Adrenal gland (tissue), 12 donors: ENCODE measurements around the gene RIC8B. TPM values are rescaled to one million over a fixed set of nuclear protein-coding genes. Genes with fewer than 3 reads are reported as not detected.

ENCODE experiments used
- DNase-seq, 7 donors: peaks; one replicate each; pipeline ENCODE4 v3.0.0-alpha.2; 2019 to 2020
- H3K27ac ChIP-seq, 5 donors: fragments of 200-600 bp; sonication (generic) in 4 of 5; 1 replicate in 3 of 5; 2 replicates in 2 of 5; pipeline versions ENCODE4 v1.5.1 to v1.8.0; 2016 to 2020; ENCODE audit warnings: mild to moderate bottlenecking in 1 of 5
- H3K27me3 ChIP-seq: fragments of 200-600 bp; 2 replicates; pipeline ENCODE4 v1.8.0; 2021
- H3K36me3 ChIP-seq, 2 donors: fragments of 200-600 bp; replicated peaks in 1 of 2; 1 replicate in 1 of 2; 2 replicates in 1 of 2; pipeline versions ENCODE4 v1.5.1 to v1.8.0; 2018 to 2022
- H3K4me1 ChIP-seq, 2 donors: fragments of 200-600 bp; replicated peaks in 1 of 2; 1 replicate in 1 of 2; 2 replicates in 1 of 2; pipeline versions ENCODE4 v1.5.1 to v1.8.0; 2018 to 2021
- H3K4me3 ChIP-seq, 4 donors: fragments of 200-600 bp; sonication (generic) in 3 of 4; one replicate each; pipeline ENCODE4 v1.5.1; 2016 to 2018
- H3K9me3 ChIP-seq, 3 donors: fragments of 200-600 bp; sonication (generic) in 1 of 3; replicated peaks in 1 of 3; 1 replicate in 2 of 3; 2 replicates in 1 of 3; pipeline versions ENCODE4 v1.5.1 to v1.8.0; 2016 to 2021
- CTCF ChIP-seq, 6 experiments: fragments of 450-650 bp in 4 of 6; fragments of 200-600 bp in 2 of 6; sonication (generic) in 1 of 6; IDR thresholded peaks; 1 replicate in 5 of 6; 2 replicates in 1 of 6; pipeline versions ENCODE4 v1.5.1 to v1.8.0; 2016 to 2021; ENCODE audit warnings: antibody characterized with exemption in 6 of 6, mild to moderate bottlenecking in 2 of 6, moderate library complexity in 1 of 6
- POLR2A ChIP-seq, 2 donors: fragments of 450-650 bp; IDR thresholded peaks; one replicate each; pipeline ENCODE4 v1.6.1; 2017; ENCODE audit warnings: antibody characterized with exemption in 2 of 2, mild to moderate bottlenecking in 2 of 2, moderate library complexity in 1 of 2
- WGBS, 4 donors: extraction: QIAGEN DNeasy Blood & Tissue Kit in 2 of 4; methylation state at CpG; one replicate each; pipeline versions ENCODE4 v1.1.5 to v1.1.7; 2013 to 2017; 5-methylcytosine and 5-hydroxymethylcytosine counted together
- intact Hi-C, 2 donors: fragments of 100-400 bp; cut with DNase I; formaldehyde crosslinking; loops; one replicate each; pipeline versions ENCODE4 v1.14.1 to v1.15.0; 2022 to 2023
- polyA plus RNA-seq, 3 donors: library from polyadenylated mRNA; stranded (reverse); fragments of 200-250 nt in 2 of 3; fragments of 350-450 nt in 1 of 3; fragmentation: Illumina TruSeq in 1 of 3; extraction: RNeasy Lipid Tissue Mini Kit (QIAGEN cat#74804) in 1 of 3; gene quantifications; one replicate each; pipeline ENCODE4 v1.2.3, GENCODE V29; 2013 to 2014
- total RNA-seq, 9 donors: library from RNA; depleted of rRNA in 4 of 9; stranded (reverse); fragments of >200 nt in 4 of 9; fragments of 120-200 nt in 1 of 9; fragmentation: NEBNext Ultra II Directional in 1 of 9; extraction: Animal tissue kit (Norgen Biotek cat#: 25700) in 1 of 9; gene quantifications; one replicate each; pipeline versions ENCODE4 v1.1.0 to v1.2.4, GENCODE V29; 2013 to 2023
- donor health status: healthy with polysubstance abuse.
- donor health status: Bipolar disorder and iron deficiency.
- donor health status: DM: yes; HTN: yes; CAD: no.
- donor health status: DM: no; HTN: no; CAD: no.
- donor health status: DM: no; HTN: no; CAD: no.
- donor health status: DM: yes; HTN: yes; CAD: no.

The RIC8B gene
- total and polyA plus RNA-seq, 12 donors = 5.1 to 29.3 (median 14.5) TPM

GRCh38 chr12:106764738-106765137, 9.7 kb upstream of the RIC8B start:
- DNase-seq = peak in 6 of 7 donors; percentile 54 to 77 (median 70)
- H3K27me3 ChIP-seq = no peaks in the 10 kb centered on the region
- H3K9me3 ChIP-seq = no peaks in the 10 kb centered on the region
- peaks cover 15 to 18% of the 10 kb centered on the region in 2 donors for H3K4me1 ChIP-seq
- WGBS, 4 donors = 73 to 85% (median 81%) methylated on average over 3 of the region's 3 CpGs
- intact Hi-C loops = no loop called here
- H3K27ac ChIP-seq = no peak overlapping the region
- no peak overlapping the region for H3K4me3 ChIP-seq
- peak in 5 of 6 experiments; percentile 20 to 45 (median 24) for TF ChIP-seq CTCF (IDR thresholded peaks at IDR 0.05)
- no peak for TF ChIP-seq POLR2A (IDR thresholded peaks at IDR 0.05)
- H3K36me3 ChIP-seq = no peaks in the 10 kb centered on the region

GRCh38 chr12:106766393-106766826, 8.1 kb upstream of the RIC8B start:
- no peak overlapping the region for H3K4me3 ChIP-seq
- H3K9me3 ChIP-seq = no peaks in the 10 kb centered on the region
- H3K27ac ChIP-seq = peak overlapping the region in 1 of 5 donors; percentile 16
- no peaks in the 10 kb centered on the region for H3K36me3 ChIP-seq
- TF ChIP-seq CTCF (IDR thresholded peaks at IDR 0.05) (no peak), POLR2A (IDR thresholded peaks at IDR 0.05) (no peak)
- no peaks in the 10 kb centered on the region for H3K27me3 ChIP-seq
- peak; percentile 46 to 82 (median 70) for DNase-seq
- intact Hi-C loops = no loop called here
- peaks cover 15 to 18% of the 10 kb centered on the region in 2 donors for H3K4me1 ChIP-seq
- 39 to 66% (median 64%) methylated on average over 8 of the region's 8 CpGs for WGBS, 4 donors

- TF ChIP-seq POLR2A (IDR thresholded peaks at IDR 0.05) = no peak
- TF ChIP-seq CTCF (IDR thresholded peaks at IDR 0.05) = no peak
- Histone ChIP-seq H3K4me1 (peaks cover 15 to 18% of the 10 kb centered on the region in 2 donors), H3K27ac (peak overlapping the region in 1 of 5 donors; percentile 16), H3K9me3 (no peaks in the 10 kb centered on the region), H3K4me3 (no peak overlapping the region), H3K36me3 (no peaks in the 10 kb centered on the region), H3K27me3 (no peaks in the 10 kb centered on the region)
- WGBS, 4 donors = 61 to 73% (median 70%) methylated on average over 2 of the region's 2 CpGs
- intact Hi-C loops = no loop called here
- DNase-seq = no peak
Measured at GRCh38 chr12:106767206-106767605, 7.3 kb upstream of the RIC8B start.

- Histone ChIP-seq H3K4me3 (no peak overlapping the region), H3K9me3 (no peaks in the 10 kb centered on the region), H3K4me1 (peaks cover 18 to 19% of the 10 kb centered on the region in 2 donors), H3K27ac (peak overlapping the region in 1 of 5 donors; percentile 37), H3K27me3 (no peaks in the 10 kb centered on the region), H3K36me3 (no peaks in the 10 kb centered on the region)
- intact Hi-C loops = no loop called here
- no peak for TF ChIP-seq CTCF (IDR thresholded peaks at IDR 0.05)
- TF ChIP-seq POLR2A (IDR thresholded peaks at IDR 0.05) = no peak
- WGBS, 4 donors = 36 to 44% (median 40%) methylated on average over 9 of the region's 9 CpGs
- DNase-seq = peak; percentile 27 to 68 (median 54)
Measured at GRCh38 chr12:106767954-106768822, 6.3 kb upstream of the RIC8B start.
